HG03520 (cell line): ENCODE data around the gene RALGPS1.
"Not testable (repeated sequence)": the region's sequence is repeated elsewhere in the genome, so short reads cannot be mapped to it uniquely, and the experiment has no call there.

Source experiments
- ATAC-seq: cut with Tn5 transposase; IDR thresholded peaks from one replicate; pipeline ENCODE4 v1.9.1; 2021; ENCODE audit warnings: mild to moderate bottlenecking, moderate library complexity; ENCODE audit not compliant: unreplicated experiment

The RALGPS1 gene

GRCh38 chr9:126986506-126986951 lies 71.9 kb downstream of the RALGPS1 start:
- no peak for ATAC-seq

GRCh38 chr9:126988857-126989256 lies 74.3 kb downstream of the RALGPS1 start:
- no peak for ATAC-seq

GRCh38 chr9:126989847-126990842 lies 75.6 kb downstream of the RALGPS1 start:
- ATAC-seq: no peak

- ATAC-seq: no peak
Measured at GRCh38 chr9:126991183-126991582, 76.6 kb downstream of the RALGPS1 start.

- ATAC-seq: no peak
Measured at GRCh38 chr9:126992427-126992826, 77.8 kb downstream of the RALGPS1 start.

- no peak for ATAC-seq
Measured at GRCh38 chr9:126999315-127000068, 84.9 kb downstream of the RALGPS1 start.

- peak; percentile 91 for ATAC-seq
Measured at GRCh38 chr9:127004946-127005769, 90.6 kb downstream of the RALGPS1 start.

GRCh38 chr9:127005770-127006314 lies 91.3 kb downstream of the RALGPS1 start:
- ATAC-seq: peak; percentile 8

GRCh38 chr9:127007638-127008037 lies 93.1 kb downstream of the RALGPS1 start:
- ATAC-seq: no peak

- ATAC-seq: no peak
Measured at GRCh38 chr9:127008076-127008475, 93.5 kb downstream of the RALGPS1 start.

- ATAC-seq: no peak
Measured at GRCh38 chr9:127011772-127012171, 97.2 kb downstream of the RALGPS1 start.

- ATAC-seq: no peak
Measured at GRCh38 chr9:127012250-127012649, 97.7 kb downstream of the RALGPS1 start.

- no peak for ATAC-seq
Measured at GRCh38 chr9:127013597-127013996, 99.0 kb downstream of the RALGPS1 start.

GRCh38 chr9:127014216-127014909 lies 99.8 kb downstream of the RALGPS1 start:
- ATAC-seq: no peak

- no peak for ATAC-seq
Measured at GRCh38 chr9:127014910-127015540, 100.4 kb downstream of the RALGPS1 start.

- no peak for ATAC-seq
Measured at GRCh38 chr9:127015921-127016512, 101.4 kb downstream of the RALGPS1 start.

GRCh38 chr9:127017979-127018378 lies 103.4 kb downstream of the RALGPS1 start:
- ATAC-seq: not testable (repeated sequence)

- ATAC-seq: no peak
Measured at GRCh38 chr9:127018935-127019334, 104.4 kb downstream of the RALGPS1 start.
